Transverse colon (tissue), 4 donors: ENCODE results near the gene SLC37A1.

ENCODE experiments used
- EP300 ChIP-seq: sonication (generic); formaldehyde crosslinking; IDR thresholded peaks from one replicate; pipeline ENCODE4 v1.6.1; 2017; ENCODE audit warnings: antibody characterized with exemption, low read depth
- POLR2A ChIP-seq: fragments of 450-650 bp; IDR thresholded peaks from one replicate; pipeline ENCODE4 v1.6.1; 2016; ENCODE audit warnings: antibody characterized with exemption, mild to moderate bottlenecking, moderate library complexity
- POLR2AphosphoS5 ChIP-seq, 3 donors: sonication (generic); formaldehyde crosslinking; IDR thresholded peaks; one replicate each; pipeline ENCODE4 v1.6.1; 2016; ENCODE audit warnings: antibody characterized with exemption in 3 of 3
- TF ChIP-seq, protein P1 (sequence below), 5 experiments: fragments of 200-600 bp in 3 of 5; fragments of 450-650 bp in 2 of 5; sonication (generic) in 3 of 5; IDR thresholded peaks; 1 replicate in 2 of 5; 2 replicates in 3 of 5; pipeline ENCODE4 v1.5.1; 2016 to 2017; ENCODE audit warnings: antibody characterized with exemption in 5 of 5, inconsistent platforms in 3 of 5, mild to moderate bottlenecking in 2 of 5, moderate library complexity in 1 of 5

DNA sequence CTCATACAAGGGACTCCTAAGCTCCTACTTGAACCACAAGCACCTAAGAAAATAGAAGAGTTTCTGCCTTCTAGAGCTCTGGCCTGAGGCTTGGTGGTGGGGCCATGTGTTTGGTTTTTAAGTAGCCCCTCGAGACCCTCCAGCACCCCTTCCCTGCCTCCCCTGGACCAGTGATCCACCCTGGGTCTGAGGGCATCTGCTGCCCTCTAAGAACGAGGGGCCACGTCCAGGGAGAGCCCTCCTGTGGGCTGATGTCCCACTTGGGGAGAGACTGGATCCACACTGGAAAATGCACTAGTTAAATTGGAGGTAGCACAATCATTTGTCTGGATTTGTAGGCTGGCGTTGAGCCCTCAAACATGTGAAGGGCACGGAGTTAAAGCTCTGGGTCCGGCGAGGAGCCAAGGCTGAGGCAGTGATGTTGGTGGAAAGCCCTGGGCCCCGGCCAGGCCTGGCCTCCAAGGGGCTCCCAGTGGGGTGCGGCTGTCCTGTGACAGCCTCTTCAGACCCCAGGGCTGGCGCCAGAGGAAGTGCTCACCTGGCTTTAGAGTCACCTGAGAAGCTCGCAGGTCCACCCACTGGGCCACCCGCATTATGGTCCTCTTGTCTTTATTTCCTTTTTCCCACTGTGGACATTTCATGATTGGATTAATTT lies 65.2 kb downstream of the SLC37A1 start:
- TF ChIP-seq, protein P1, sequence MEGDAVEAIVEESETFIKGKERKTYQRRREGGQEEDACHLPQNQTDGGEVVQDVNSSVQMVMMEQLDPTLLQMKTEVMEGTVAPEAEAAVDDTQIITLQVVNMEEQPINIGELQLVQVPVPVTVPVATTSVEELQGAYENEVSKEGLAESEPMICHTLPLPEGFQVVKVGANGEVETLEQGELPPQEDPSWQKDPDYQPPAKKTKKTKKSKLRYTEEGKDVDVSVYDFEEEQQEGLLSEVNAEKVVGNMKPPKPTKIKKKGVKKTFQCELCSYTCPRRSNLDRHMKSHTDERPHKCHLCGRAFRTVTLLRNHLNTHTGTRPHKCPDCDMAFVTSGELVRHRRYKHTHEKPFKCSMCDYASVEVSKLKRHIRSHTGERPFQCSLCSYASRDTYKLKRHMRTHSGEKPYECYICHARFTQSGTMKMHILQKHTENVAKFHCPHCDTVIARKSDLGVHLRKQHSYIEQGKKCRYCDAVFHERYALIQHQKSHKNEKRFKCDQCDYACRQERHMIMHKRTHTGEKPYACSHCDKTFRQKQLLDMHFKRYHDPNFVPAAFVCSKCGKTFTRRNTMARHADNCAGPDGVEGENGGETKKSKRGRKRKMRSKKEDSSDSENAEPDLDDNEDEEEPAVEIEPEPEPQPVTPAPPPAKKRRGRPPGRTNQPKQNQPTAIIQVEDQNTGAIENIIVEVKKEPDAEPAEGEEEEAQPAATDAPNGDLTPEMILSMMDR (IDR thresholded peaks at IDR 0.05), result no peak
- TF ChIP-seq EP300 (no peak), POLR2AphosphoS5 (IDR thresholded peaks at IDR 0.05) (no peak), POLR2A (no peak)
